HG02678 (cell line): Measurements from ENCODE around the gene FMNL1.

ENCODE experiments used
- ATAC-seq: cut with Tn5 transposase; IDR thresholded peaks from one replicate; pipeline ENCODE4 v1.9.1; 2021; ENCODE audit warnings: mild to moderate bottlenecking, moderate library complexity; ENCODE audit not compliant: unreplicated experiment

FMNL1 gene

GRCh38 chr17:45256114-45256966 is 34.7 kb downstream of the FMNL1 start:
- ATAC-seq, result no peak

- ATAC-seq, result no peak
These were observed 35.4 kb downstream of the FMNL1 start for GRCh38 chr17:45257115-45257514.

- no peak for ATAC-seq
These were observed 37.3 kb downstream of the FMNL1 start for GRCh38 chr17:45258981-45259380.

GRCh38 chr17:45260204-45260783 is 38.6 kb downstream of the FMNL1 start:
- ATAC-seq, result no peak

GRCh38 chr17:45261577-45262515 is 40.2 kb downstream of the FMNL1 start, which contains the start of gene SPATA32:
SPATA32 (minus strand) TSS chr17:45262094; CDS start chr17:45262016, 78 bp downstream.
- ATAC-seq, result peak; percentile 60

- peak; percentile 14 for ATAC-seq
These were observed 41.1 kb downstream of the FMNL1 start for GRCh38 chr17:45262516-45263476.

GRCh38 chr17:45263477-45263860 is 41.8 kb downstream of the FMNL1 start:
- ATAC-seq, result no peak

GRCh38 chr17:45264430-45264829 is 42.7 kb downstream of the FMNL1 start:
- no peak for ATAC-seq

- ATAC-seq, result no peak
These were observed 43.3 kb downstream of the FMNL1 start for GRCh38 chr17:45264988-45265387.

GRCh38 chr17:45265821-45266220 is 44.1 kb downstream of the FMNL1 start:
- no peak for ATAC-seq

GRCh38 chr17:45266372-45266926 is 44.8 kb downstream of the FMNL1 start:
- no peak for ATAC-seq

- ATAC-seq, result no peak
These were observed 45.9 kb downstream of the FMNL1 start for GRCh38 chr17:45267436-45268055.

- ATAC-seq, result no peak
These were observed 48.2 kb downstream of the FMNL1 start for GRCh38 chr17:45269912-45270311.

GRCh38 chr17:45270828-45271418 is 49.2 kb downstream of the FMNL1 start:
- no peak for ATAC-seq

- ATAC-seq, result no peak
These were observed 49.9 kb downstream of the FMNL1 start for GRCh38 chr17:45271603-45272002.

- ATAC-seq, result no peak
These were observed 51.9 kb downstream of the FMNL1 start for GRCh38 chr17:45273551-45273957.

GRCh38 chr17:45274033-45274432 is 52.3 kb downstream of the FMNL1 start:
- ATAC-seq, result no peak

GRCh38 chr17:45276031-45276430 is 54.3 kb downstream of the FMNL1 start:
- ATAC-seq, result no peak
